NT2/D1 (cell line): ENCODE measurements around the gene POLR1A.

ENCODE experiments used
- DNase-seq: peaks from one replicate; pipeline ENCODE4 v3.0.0-alpha.2; 2011; ENCODE audit warnings: low read depth, low spot score
- H3K27me3 ChIP-seq: 2 replicates; pipeline ENCODE4 v1.6.0; 2011; ENCODE audit warnings: mild to moderate bottlenecking; ENCODE audit not compliant: insufficient read length, insufficient read depth
- H3K36me3 ChIP-seq: 2 replicates; pipeline ENCODE4 v1.6.1; 2011; ENCODE audit warnings: mild to moderate bottlenecking, low read length, mixed read lengths; ENCODE audit not compliant: insufficient read depth, insufficient read length
- H3K4me1 ChIP-seq: 2 replicates; pipeline ENCODE4 v1.5.1; 2011; ENCODE audit not compliant: insufficient read depth, insufficient read length
- H3K4me3 ChIP-seq: 2 replicates; pipeline ENCODE4 v1.5.1; 2011; ENCODE audit warnings: low read depth; ENCODE audit not compliant: insufficient read length
- H3K9ac ChIP-seq: 2 replicates; pipeline ENCODE4 v1.6.0; 2011; ENCODE audit warnings: low read depth; ENCODE audit not compliant: insufficient read length
- H3K9me3 ChIP-seq: 2 replicates; pipeline ENCODE4 v1.5.1; 2011; ENCODE audit warnings: mild to moderate bottlenecking, low read length; ENCODE audit not compliant: insufficient read depth
- SUZ12 ChIP-seq: IDR thresholded peaks from 2 replicates; pipeline ENCODE4 v1.6.1; 2011; ENCODE audit not compliant: insufficient read length, insufficient read depth; ENCODE audit errors: extremely low read depth
- YY1 ChIP-seq: IDR thresholded peaks from 2 replicates; pipeline ENCODE4 v1.6.1; 2011; ENCODE audit not compliant: insufficient read length, insufficient read depth
- ZNF274 ChIP-seq: IDR thresholded peaks from 2 replicates; pipeline ENCODE4 v1.6.1; 2011; ENCODE audit warnings: mild to moderate bottlenecking, low read depth, low read length

POLR1A gene

DNA sequence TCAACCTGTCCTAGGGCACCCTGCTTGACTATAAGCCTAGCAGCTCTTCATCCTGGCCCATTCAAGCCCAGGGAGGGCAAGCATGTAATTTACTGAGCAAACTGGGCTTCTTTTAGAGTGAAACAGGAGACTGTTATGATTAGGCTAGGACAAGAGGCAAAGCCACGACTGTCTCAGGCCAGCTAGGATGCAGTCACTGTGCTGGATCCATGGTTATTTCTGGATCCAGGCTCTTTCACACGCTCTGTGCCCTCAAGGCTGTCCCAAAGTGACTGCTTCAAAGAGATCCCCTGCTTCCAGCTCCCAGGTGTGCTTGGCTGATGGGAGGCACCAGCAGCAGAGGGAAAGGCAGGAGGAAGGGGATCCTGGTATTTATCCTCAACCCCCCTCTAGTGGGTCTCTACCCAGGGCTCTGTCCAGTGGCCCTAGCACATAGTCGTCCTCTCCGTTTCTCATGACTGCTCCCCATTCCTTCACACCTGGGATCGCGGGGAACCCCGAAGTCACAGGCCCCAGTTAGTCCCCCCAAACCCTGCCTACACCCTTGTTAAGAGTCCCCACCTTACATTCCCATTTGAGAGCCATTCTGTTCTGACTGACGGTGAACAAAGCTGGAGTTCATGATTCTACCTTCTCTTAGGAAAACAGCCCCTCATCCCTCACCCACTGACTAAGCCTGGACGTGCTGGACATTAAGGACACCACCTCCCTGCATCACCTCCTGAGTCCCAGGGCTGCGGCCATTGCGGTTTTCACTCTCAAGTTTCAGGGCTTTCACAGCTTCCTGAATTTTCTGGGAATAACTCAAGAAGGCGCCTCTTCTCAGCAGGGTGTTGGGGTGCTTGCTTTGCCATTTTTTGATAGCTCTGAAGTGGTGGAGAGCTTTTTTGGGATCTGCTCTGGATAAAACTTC, 63.2 kb downstream of the POLR1A start:
- no peak overlapping the region for H3K4me3 ChIP-seq
- no peaks in the 10 kb centered on the region for H3K9me3 ChIP-seq
- TF ChIP-seq ZNF274 (no peak), SUZ12 (no peak), YY1 (no peak)
- no peak overlapping the region for H3K9ac ChIP-seq
- no peaks in the 10 kb centered on the region for H3K27me3 ChIP-seq
- peaks cover 98% of the 10 kb centered on the region for H3K36me3 ChIP-seq
- no peak for DNase-seq
- no peaks in the 10 kb centered on the region for H3K4me1 ChIP-seq

DNA sequence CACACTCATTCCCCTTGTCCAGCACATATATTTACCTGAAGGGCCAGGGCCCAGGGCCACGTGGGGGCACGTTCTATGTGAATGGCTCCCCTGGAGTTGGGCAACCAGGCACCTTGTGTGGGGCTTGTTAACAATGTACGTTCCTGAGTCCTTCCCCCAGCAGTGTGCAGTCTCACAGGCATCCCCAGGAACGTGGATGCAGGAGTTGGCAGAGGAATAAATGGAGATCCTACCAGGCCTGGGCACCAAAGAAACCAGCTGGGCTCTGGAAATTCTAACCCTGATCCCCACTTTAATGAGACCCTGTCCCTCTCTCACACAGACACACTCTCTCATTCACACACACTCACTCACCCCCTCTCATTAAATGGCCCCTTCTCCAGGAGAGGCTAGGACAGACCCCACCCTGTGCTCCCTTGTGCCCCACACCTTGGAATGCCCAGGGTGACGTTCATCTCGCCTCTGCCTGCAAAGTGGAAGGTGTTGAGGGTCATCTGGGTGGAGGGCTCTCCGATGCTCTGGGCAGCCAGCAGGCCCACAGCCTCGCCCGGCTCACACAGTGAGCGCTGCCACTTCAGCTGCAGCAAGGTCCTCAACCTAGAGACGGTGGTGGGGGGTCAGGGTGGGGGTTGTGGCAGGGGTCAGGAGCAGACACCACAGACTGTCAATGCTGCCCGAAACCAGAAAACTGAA, 65.6 kb downstream of the POLR1A start:
- peaks cover 99% of the 10 kb centered on the region for H3K36me3 ChIP-seq
- no peak overlapping the region for H3K9ac ChIP-seq
- TF ChIP-seq ZNF274 = no peak
- TF ChIP-seq YY1 = no peak
- TF ChIP-seq SUZ12 = no peak
- no peaks in the 10 kb centered on the region for H3K9me3 ChIP-seq
- H3K27me3 ChIP-seq = no peaks in the 10 kb centered on the region
- no peak overlapping the region for H3K4me3 ChIP-seq
- H3K4me1 ChIP-seq = no peaks in the 10 kb centered on the region
- no peak for DNase-seq

- Histone ChIP-seq H3K4me3 (no peak overlapping the region), H3K27me3 (no peaks in the 10 kb centered on the region), H3K9me3 (no peaks in the 10 kb centered on the region), H3K36me3 (peaks cover 96% of the 10 kb centered on the region), H3K4me1 (no peaks in the 10 kb centered on the region), H3K9ac (no peak overlapping the region)
- no peak for DNase-seq
- no peak for TF ChIP-seq SUZ12
- no peak for TF ChIP-seq YY1
- TF ChIP-seq ZNF274 = no peak
Observed at GRCh38 chr2:86039178-86039962, 66.3 kb downstream of the POLR1A start.

GRCh38 chr2:86038291-86039081, 67.2 kb downstream of the POLR1A start:
- H3K36me3 ChIP-seq = peaks cover 96% of the 10 kb centered on the region
- H3K9ac ChIP-seq = no peak overlapping the region
- no peaks in the 10 kb centered on the region for H3K4me1 ChIP-seq
- TF ChIP-seq ZNF274 (no peak), SUZ12 (no peak), YY1 (no peak)
- H3K27me3 ChIP-seq = no peaks in the 10 kb centered on the region
- no peak overlapping the region for H3K4me3 ChIP-seq
- no peaks in the 10 kb centered on the region for H3K9me3 ChIP-seq
- DNase-seq = no peak

- Histone ChIP-seq H3K4me3 (no peak overlapping the region), H3K4me1 (no peaks in the 10 kb centered on the region), H3K36me3 (peaks cover 96% of the 10 kb centered on the region), H3K27me3 (no peaks in the 10 kb centered on the region), H3K9ac (no peak overlapping the region), H3K9me3 (no peaks in the 10 kb centered on the region)
- DNase-seq = no peak
- TF ChIP-seq SUZ12 = no peak
Observed at GRCh38 chr2:86037795-86038192, 67.9 kb downstream of the POLR1A start.

DNA sequence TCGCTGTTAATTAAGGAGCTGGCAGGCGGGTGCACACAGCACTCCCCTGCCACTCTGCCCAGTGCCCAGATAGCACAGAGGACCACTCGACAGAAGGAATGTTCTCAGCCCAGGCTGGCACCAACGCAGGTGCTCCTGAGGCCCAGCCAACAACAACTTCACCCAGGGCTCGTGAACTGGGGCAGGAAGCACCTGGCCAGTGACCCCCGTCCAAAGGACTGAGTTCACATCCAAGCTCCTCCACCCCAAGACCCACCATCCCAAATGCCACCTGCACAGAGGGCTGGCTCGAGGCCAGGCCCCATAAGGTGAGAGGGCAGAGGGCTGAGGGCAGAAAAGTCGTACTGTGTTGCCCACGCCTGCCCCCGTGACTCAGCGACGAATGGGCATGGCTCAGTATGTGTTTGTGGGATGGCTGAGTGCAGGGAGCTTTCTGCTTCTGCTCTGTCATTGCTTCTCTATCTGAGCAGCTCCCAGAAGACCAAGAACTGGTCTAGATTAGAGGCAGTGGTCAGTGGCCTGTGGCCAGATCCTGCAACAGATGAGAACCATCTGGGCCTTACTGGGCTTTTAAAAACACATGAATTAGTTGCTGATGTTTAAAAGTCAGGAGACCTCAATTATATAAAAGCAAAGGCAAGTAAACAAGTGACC, 68.4 kb downstream of the POLR1A start:
- H3K9me3 ChIP-seq = no peaks in the 10 kb centered on the region
- DNase-seq = no peak
- no peak overlapping the region for H3K9ac ChIP-seq
- no peaks in the 10 kb centered on the region for H3K27me3 ChIP-seq
- TF ChIP-seq ZNF274 = no peak
- TF ChIP-seq YY1 = no peak
- no peak for TF ChIP-seq SUZ12
- no peaks in the 10 kb centered on the region for H3K4me1 ChIP-seq
- no peak overlapping the region for H3K4me3 ChIP-seq
- peaks cover 96% of the 10 kb centered on the region for H3K36me3 ChIP-seq
